K562 treated with DMSO at 1 percent for 4 hours (cell line): ENCODE results near the gene WAPL. TPM values are rescaled to one million over a fixed set of nuclear protein-coding genes. Genes with fewer than 3 reads are reported as not detected.

ENCODE experiments used
- total RNA-seq: library from RNA; unstranded; fragments of 300-600 nt; gene quantifications from 2 replicates; pipeline ENCODE4 v1.2.3, GENCODE V29; 2022; ENCODE audit not compliant: insufficient read depth

The WAPL gene, protein sequence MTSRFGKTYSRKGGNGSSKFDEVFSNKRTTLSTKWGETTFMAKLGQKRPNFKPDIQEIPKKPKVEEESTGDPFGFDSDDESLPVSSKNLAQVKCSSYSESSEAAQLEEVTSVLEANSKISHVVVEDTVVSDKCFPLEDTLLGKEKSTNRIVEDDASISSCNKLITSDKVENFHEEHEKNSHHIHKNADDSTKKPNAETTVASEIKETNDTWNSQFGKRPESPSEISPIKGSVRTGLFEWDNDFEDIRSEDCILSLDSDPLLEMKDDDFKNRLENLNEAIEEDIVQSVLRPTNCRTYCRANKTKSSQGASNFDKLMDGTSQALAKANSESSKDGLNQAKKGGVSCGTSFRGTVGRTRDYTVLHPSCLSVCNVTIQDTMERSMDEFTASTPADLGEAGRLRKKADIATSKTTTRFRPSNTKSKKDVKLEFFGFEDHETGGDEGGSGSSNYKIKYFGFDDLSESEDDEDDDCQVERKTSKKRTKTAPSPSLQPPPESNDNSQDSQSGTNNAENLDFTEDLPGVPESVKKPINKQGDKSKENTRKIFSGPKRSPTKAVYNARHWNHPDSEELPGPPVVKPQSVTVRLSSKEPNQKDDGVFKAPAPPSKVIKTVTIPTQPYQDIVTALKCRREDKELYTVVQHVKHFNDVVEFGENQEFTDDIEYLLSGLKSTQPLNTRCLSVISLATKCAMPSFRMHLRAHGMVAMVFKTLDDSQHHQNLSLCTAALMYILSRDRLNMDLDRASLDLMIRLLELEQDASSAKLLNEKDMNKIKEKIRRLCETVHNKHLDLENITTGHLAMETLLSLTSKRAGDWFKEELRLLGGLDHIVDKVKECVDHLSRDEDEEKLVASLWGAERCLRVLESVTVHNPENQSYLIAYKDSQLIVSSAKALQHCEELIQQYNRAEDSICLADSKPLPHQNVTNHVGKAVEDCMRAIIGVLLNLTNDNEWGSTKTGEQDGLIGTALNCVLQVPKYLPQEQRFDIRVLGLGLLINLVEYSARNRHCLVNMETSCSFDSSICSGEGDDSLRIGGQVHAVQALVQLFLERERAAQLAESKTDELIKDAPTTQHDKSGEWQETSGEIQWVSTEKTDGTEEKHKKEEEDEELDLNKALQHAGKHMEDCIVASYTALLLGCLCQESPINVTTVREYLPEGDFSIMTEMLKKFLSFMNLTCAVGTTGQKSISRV (N-terminal part only)
- total RNA-seq = 11.5 and 13.1 TPM in 2 replicates

DNA sequence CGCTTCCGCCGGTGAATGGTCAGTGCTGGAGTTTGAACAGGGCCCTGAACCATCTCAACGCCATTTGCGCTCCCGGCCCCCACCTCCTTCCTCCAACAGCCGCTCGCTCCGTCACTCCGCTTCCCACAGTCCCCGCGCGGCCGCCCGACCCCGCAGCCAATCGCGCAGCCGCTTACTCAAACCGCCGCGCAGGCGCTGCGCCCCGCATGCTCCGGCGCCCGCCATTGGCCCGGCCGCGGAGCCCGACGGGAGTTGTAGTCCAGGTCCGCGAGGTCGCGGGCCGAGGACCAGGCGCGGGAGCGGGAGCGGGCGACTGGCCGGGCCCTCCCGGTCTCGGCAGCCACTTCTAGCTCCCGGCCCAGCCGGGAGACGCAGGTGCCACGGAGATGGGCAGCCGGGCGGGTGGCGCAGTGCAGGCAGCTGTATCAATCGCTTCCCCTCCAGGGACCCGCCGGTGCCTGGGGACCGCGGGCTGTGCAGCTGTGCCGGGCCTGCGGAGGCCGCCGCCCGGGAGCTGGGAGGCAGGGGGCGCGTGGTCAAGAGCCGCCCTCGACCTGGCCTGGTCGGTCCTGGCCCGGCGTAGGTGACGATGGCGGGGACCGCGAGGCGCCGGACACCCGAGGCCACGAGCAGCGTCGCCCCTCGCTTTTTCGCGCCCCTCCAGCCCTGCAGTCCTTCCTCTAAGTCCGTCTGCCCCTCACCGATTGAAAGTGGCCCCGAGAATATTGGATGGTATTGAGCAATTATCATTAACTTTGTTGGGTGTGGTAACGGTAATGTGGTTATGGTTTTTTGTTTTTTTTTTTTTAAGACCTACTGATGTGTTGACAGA, at the start of gene WAPL:
Gene WAPL (minus strand): TSS at position 115 of the 832 bp plus-strand sequence. CDS start 3,723 bp downstream, outside the sequence.

Other genes starting within 250 kb of the WAPL start
- 7.5 and 12.8 TPM in 2 replicates for gene GRID1, start 155.0 kb downstream of the WAPL start, total RNA-seq
- gene OPN4, start 132.8 kb upstream of the WAPL start, total RNA-seq = not detected in 2 replicates
- not detected in 2 replicates for gene LDB3, start 146.7 kb upstream of the WAPL start, total RNA-seq
- gene BMPR1A, start 234.8 kb upstream of the WAPL start, total RNA-seq = 5.7 and 7.5 TPM in 2 replicates